Right lung (tissue), 5 donors: ENCODE measurements around the gene SYCP2. TPM values are rescaled to one million over a fixed set of nuclear protein-coding genes. Genes with fewer than 3 reads are reported as not detected.

Source experiments
- DNase-seq, 2 donors: peaks; one replicate each; pipeline ENCODE4 v3.0.0-alpha.2; 2013
- polyA plus RNA-seq, 5 donors: library from polyadenylated mRNA; unstranded; fragments of 120-200 nt; gene quantifications; one replicate each; pipeline versions ENCODE4 v1.2.1 to v1.2.3, GENCODE V29; 2013; ENCODE audit warnings: inconsistent platforms in 1 of 5, low replicate concordance in 1 of 5; ENCODE audit not compliant: insufficient read length in 5 of 5, insufficient read depth in 1 of 5

Gene SYCP2
- polyA plus RNA-seq, 5 donors, result 7.9 to 15.4 (median 8.6) TPM

DNA sequence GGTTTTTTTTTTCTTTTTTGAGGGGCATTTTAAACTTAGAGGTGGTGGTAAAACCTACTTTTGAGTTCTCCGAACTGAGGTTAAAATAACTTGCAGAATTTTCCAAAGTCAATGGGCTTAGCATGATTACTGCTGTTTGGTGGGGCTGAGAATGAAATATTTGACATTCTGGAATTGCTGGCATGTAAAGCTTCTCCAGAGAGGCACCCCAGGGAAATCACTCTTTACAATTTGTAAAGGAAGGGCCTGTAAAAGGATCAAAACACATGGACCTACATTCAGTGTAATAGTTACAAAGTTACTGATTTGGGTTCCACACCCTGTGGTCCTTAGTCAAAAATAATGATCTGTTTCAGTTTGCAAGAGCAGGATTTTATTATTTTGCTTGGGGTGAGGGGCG lies 12.3 kb upstream of the SYCP2 start:
- DNase-seq, result no peak

DNA sequence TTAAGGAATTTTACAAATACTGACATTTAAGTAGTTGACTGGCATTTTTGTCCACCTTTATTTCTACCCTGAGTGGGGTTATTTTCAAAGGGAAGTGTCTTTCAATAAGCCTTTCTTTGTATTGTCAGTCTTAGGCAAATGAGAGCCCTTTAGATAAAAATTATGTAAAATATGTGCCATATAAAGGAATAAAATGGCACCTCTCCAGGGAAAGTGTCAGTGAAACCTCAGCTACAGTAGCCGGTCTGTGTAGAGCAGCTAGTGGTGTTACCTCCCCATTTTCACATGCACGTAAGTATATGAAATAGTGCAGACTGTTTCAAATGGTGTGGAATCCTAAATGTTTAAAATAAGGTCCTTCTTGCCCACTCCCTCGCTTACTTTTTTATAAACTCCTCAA lies 11.7 kb upstream of the SYCP2 start:
- DNase-seq, result no peak

DNA sequence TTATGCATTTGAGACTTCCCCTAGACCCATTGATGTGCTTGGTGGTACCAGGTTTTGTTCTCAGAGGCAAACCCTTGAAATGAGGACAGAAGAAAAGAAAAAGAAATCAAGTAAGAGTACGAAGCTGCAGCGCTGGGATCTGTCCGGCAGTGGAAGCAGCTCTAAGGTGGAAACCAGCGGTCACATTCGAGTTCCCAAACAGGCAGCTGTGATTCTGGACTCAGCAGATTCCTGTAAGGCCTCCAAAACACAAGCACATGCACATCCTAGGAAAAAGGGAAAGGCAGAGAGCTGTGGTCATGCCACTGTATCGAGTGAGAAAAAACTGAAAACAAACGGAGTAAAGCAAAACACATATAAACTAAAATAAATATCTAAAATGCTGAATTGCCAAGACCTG lies 11.3 kb upstream of the SYCP2 start:
- DNase-seq, result no peak

DNA sequence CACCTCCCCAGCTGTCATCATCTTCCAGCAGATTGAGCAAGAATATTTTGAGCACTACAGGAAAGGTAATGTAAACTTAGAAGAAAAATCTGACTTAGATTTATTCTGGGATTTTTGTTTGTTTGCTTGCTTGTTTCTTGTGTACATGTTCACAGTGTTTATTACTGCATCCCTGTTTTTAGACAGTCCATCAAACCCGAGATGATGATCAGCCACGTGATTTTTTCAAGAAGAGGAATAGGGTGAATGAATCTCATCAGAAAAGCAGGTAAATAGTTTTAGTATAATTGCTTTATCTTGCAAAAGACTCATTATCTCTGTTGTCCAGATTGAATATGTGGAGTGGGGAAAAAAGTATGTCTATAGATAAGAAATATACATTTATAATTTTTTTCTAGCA lies 8.8 kb upstream of the SYCP2 start:
- no peak for DNase-seq

DNA sequence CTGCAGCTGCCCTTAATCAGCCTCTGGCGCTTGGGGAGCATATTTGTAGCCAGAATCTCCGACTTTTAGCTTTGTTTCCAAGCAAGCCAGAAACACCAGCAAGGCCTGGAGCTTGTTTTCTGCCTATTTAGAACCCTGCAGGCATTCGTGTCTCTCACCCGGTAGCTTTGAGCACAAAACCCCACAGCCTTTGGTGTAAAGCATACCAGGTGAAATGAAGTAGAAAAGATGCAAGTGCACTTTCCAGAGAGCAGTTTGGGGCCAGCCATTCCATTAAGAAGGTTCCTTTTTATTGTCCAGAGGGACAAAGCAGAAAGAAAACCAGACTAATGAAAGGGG lies 7.5 kb upstream of the SYCP2 start:
- DNase-seq, result no peak

- DNase-seq, result peak; percentile 96 to 97
These were observed 6.9 kb upstream of the SYCP2 start, which contains the start of the genes FAM217B and PPP1R3D for GRCh38 chr20:59940129-59940955. TSS of gene FAM217B (plus strand) at chr20:59940389. CDS start at chr20:59943944, 3,555 bp downstream. TSS of gene PPP1R3D (minus strand) at chr20:59940305. CDS start at chr20:59939931, 374 bp downstream.

- DNase-seq, result no peak
These were observed 6.4 kb upstream of the SYCP2 start for GRCh38 chr20:59939879-59940128.

GRCh38 chr20:59939052-59939878 lies 5.8 kb upstream of the SYCP2 start:
- no peak for DNase-seq

DNA sequence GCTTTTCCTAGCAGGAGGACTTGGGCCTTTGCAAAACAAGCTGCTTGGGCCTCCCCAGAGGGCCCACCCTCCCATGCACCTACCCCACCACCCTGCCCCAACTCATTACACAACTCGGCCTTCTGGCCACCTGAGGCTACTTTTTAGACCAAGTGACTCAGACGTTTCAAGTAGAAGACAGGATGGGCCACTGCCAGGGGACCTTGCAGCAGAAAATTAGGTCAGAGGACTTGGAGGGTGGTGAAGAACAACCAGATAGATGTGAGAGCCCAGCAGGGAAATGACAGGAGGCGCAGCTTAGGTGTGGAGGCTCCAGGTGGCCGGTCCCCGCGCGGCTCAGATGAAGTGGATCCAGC lies 5.2 kb upstream of the SYCP2 start:
- DNase-seq, result no peak

GRCh38 chr20:59938221-59938620 lies 4.8 kb upstream of the SYCP2 start:
- no peak for DNase-seq

- no peak for DNase-seq
These were observed 3.7 kb upstream of the SYCP2 start for GRCh38 chr20:59937150-59937549.

GRCh38 chr20:59936409-59936808 lies 3.0 kb upstream of the SYCP2 start:
- DNase-seq, result no peak

- DNase-seq, result no peak
These were observed 2.2 kb upstream of the SYCP2 start for GRCh38 chr20:59935457-59936185.

- DNase-seq, result peak; percentile 69
These were observed 580 bp upstream of the SYCP2 start for GRCh38 chr20:59933849-59934585.

GRCh38 chr20:59932616-59933295 lies 681 bp downstream of the SYCP2 start:
- DNase-seq, result no peak

DNA sequence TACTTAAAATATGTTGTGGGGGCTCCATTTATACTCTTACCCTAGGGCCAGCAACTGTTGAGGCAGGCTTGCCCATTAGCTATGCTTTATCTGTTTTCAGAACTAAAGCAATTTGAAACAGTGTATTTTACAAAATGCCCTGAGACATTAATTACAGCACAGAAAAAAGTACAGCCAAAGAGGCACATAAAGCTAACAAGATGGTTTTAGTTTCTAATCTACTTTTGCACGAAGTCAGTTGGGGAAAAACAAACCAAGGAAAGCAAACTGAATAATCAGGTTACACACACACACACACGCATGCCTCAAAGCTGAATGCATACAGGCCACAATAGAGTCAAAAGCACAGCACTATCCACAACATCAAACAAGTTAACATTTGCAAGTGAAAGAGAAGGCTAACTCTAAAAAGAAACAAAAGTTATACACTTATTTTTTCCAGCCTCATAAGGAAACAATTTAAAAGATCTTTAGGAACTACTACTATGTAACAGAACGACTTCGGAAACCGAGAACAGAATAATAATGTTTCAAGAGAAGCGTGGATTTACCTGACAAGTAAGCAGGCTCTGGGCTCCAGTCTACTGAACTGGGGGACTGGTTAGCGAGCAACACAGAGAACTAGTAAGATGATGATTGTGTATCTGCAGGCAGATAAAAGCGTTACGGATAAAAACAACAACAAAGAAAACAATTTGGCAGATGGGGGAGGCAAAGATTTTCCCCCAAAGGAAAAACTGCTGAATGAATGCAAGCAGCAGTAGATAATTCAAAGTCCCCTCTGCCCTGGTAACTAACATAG lies 1.7 kb downstream of the SYCP2 start:
- no peak for DNase-seq

GRCh38 chr20:59925899-59926298 lies 7.5 kb downstream of the SYCP2 start:
- DNase-seq, result no peak

- DNase-seq, result no peak
These were observed 8.1 kb downstream of the SYCP2 start for GRCh38 chr20:59925359-59925758.

- no peak for DNase-seq
These were observed 9.9 kb downstream of the SYCP2 start for GRCh38 chr20:59923514-59923913.

DNA sequence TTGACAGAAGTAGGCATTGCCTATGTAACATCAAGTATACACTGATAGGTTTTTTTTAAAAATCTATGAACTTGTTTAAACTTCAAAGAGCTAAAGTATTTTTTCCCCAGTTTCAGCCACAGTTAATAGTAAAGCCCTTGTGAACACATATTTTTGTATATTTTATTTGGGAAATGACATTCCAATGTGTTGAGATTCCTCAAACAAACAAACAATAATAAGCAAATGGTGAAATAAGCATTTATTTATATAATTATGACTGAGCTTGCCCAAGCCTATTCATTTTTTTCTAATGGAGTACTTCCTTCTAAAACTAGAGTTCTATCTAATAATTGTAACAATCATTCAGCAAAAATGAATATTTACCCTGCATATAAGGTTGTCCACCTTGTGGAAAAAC lies 12.5 kb downstream of the SYCP2 start:
- DNase-seq, result no peak

GRCh38 chr20:59912609-59913008 lies 20.8 kb downstream of the SYCP2 start:
- no peak for DNase-seq
